Measurements from ENCODE around the gene TSPAN4. TPM values are rescaled to one million over a fixed set of nuclear protein-coding genes. Genes with fewer than 3 reads are reported as not detected.

TSPAN4 gene
- total and polyA plus RNA-seq, 4 donors = 16.5 to 38.1 (median 30.4) TPM

DNA sequence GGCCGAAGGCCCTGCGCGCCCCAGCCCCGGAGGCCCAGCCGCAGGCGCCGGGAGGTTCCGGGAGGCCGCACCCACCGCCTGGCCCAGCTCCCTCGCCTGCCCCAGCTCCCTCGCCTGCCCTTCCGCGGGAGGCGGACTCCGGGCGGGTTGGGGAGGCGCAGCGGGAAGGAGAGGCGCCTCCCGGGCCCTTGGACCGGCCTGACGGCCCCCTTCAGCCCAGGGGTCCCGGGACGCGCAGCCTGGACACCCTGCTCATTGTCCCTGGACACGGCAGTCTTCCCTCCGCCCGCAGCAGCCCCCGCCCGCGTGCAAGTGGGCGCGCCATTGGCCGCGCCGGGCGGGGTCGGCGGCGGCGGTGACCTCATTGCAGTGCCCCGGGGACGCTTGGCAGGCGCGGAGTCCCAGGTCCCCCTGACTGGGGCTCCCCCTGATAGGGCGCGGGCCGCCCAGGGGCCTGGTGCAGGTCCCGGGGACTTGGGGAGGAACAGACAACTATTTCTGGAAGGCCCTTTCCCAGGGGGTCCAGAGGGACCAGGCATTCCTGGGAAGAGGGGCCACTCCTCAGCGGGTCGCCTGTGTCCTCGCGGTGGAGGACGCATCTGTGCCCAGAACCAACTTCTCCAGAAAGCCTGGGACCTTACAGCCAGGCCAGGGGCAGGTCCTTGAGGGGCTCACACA is 9.4 kb upstream of the TSPAN4 start:
- Histone ChIP-seq H3K27ac (ENCODE audit: low read depth in 1 of 2, low read length in 2 of 2) (peak overlapping the region; percentile 90 to 99), H3K36me3 (ENCODE audit: control insufficient read depth in 4 of 4, insufficient read depth in 3 of 4, low read depth in 1 of 4, low read length in 3 of 4) (peaks cover 0 to 13% (median 8%) of the 10 kb centered on the region in 4 donors), H3K9me3 (ENCODE audit: control insufficient read depth in 4 of 4, low read length in 3 of 4) (no peaks in the 10 kb centered on the region), H3K27me3 (ENCODE audit: control insufficient read depth in 4 of 4, insufficient read depth in 4 of 4, low read length in 3 of 4) (no peaks in the 10 kb centered on the region), H3K9ac (ENCODE audit: low read depth in 1 of 2, low read length in 2 of 2) (peak overlapping the region in 1 of 2 donors; percentile 32), H3K4me1 (ENCODE audit: control insufficient read depth in 4 of 4, insufficient read depth in 4 of 4, low read length in 3 of 4) (peaks cover 44 to 77% (median 57%) of the 10 kb centered on the region in 4 donors), H3K4me3 (ENCODE audit: low read depth in 1 of 3, low read length in 3 of 3) (peak overlapping the region; percentile 28 to 85 (median 57))
- DNase-seq (ENCODE audit: low spot score) = peak; percentile 65
- 1% methylated on average over 55 of the region's 55 CpGs for WGBS
- TF ChIP-seq, protein P1, sequence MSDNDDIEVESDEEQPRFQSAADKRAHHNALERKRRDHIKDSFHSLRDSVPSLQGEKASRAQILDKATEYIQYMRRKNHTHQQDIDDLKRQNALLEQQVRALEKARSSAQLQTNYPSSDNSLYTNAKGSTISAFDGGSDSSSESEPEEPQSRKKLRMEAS (IDR thresholded peaks at IDR 0.05) = no peak
- TF ChIP-seq TAF1 (conservative IDR thresholded peaks at IDR 0.05) = no peak
- TF ChIP-seq JUND (IDR thresholded peaks at IDR 0.05) = no peak
- TF ChIP-seq, protein P2, sequence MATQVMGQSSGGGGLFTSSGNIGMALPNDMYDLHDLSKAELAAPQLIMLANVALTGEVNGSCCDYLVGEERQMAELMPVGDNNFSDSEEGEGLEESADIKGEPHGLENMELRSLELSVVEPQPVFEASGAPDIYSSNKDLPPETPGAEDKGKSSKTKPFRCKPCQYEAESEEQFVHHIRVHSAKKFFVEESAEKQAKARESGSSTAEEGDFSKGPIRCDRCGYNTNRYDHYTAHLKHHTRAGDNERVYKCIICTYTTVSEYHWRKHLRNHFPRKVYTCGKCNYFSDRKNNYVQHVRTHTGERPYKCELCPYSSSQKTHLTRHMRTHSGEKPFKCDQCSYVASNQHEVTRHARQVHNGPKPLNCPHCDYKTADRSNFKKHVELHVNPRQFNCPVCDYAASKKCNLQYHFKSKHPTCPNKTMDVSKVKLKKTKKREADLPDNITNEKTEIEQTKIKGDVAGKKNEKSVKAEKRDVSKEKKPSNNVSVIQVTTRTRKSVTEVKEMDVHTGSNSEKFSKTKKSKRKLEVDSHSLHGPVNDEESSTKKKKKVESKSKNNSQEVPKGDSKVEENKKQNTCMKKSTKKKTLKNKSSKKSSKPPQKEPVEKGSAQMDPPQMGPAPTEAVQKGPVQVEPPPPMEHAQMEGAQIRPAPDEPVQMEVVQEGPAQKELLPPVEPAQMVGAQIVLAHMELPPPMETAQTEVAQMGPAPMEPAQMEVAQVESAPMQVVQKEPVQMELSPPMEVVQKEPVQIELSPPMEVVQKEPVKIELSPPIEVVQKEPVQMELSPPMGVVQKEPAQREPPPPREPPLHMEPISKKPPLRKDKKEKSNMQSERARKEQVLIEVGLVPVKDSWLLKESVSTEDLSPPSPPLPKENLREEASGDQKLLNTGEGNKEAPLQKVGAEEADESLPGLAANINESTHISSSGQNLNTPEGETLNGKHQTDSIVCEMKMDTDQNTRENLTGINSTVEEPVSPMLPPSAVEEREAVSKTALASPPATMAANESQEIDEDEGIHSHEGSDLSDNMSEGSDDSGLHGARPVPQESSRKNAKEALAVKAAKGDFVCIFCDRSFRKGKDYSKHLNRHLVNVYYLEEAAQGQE (IDR thresholded peaks at IDR 0.05) = no peak
- TF ChIP-seq RAD21 (IDR thresholded peaks at IDR 0.05) = no peak
- TF ChIP-seq, protein P3, sequence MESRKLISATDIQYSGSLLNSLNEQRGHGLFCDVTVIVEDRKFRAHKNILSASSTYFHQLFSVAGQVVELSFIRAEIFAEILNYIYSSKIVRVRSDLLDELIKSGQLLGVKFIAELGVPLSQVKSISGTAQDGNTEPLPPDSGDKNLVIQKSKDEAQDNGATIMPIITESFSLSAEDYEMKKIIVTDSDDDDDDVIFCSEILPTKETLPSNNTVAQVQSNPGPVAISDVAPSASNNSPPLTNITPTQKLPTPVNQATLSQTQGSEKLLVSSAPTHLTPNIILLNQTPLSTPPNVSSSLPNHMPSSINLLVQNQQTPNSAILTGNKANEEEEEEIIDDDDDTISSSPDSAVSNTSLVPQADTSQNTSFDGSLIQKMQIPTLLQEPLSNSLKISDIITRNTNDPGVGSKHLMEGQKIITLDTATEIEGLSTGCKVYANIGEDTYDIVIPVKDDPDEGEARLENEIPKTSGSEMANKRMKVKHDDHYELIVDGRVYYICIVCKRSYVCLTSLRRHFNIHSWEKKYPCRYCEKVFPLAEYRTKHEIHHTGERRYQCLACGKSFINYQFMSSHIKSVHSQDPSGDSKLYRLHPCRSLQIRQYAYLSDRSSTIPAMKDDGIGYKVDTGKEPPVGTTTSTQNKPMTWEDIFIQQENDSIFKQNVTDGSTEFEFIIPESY (IDR thresholded peaks at IDR 0.05) = no peak
- no peak for TF ChIP-seq HNF4G (IDR thresholded peaks at IDR 0.05)

DNA sequence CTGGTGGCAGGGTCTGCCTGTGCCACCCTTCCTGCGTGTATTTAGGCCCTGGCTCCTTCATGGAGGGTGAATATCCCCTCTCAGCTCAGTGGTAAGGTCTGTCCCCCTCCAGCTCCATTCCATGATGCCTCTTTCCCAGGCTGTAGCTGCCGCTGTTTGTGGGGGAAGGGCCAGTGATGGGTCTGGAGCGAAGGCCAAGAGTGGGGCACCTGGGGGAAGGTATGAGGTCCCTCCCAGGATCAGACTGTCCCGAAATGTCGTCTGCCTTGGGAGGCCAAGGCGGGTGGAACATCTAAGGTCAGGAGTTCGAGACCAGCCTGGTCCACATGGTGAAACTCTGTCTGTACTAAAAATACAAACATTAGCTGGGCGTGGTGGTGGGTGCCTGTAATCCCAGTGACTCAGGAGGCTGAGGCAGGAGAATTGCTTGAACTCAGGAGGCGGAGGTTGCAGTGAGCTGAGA is 8.8 kb upstream of the TSPAN4 start:
- Histone ChIP-seq H3K4me1 (ENCODE audit: control insufficient read depth in 4 of 4, insufficient read depth in 4 of 4, low read length in 3 of 4) (peaks cover 40 to 75% (median 56%) of the 10 kb centered on the region in 4 donors), H3K27me3 (ENCODE audit: control insufficient read depth in 4 of 4, insufficient read depth in 4 of 4, low read length in 3 of 4) (no peaks in the 10 kb centered on the region), H3K36me3 (ENCODE audit: control insufficient read depth in 4 of 4, insufficient read depth in 3 of 4, low read depth in 1 of 4, low read length in 3 of 4) (peaks cover 0 to 17% (median 10%) of the 10 kb centered on the region in 4 donors), H3K4me3 (ENCODE audit: low read depth in 1 of 3, low read length in 3 of 3) (peak overlapping the region in 1 of 3 donors; percentile 85), H3K9me3 (ENCODE audit: control insufficient read depth in 4 of 4, low read length in 3 of 4) (no peaks in the 10 kb centered on the region), H3K27ac (ENCODE audit: low read depth in 1 of 2, low read length in 2 of 2) (peak overlapping the region; percentile 90 to 99), H3K9ac (ENCODE audit: low read depth in 1 of 2, low read length in 2 of 2) (no peak overlapping the region)
- no peak for TF ChIP-seq RXRA (IDR thresholded peaks at IDR 0.05)
- no peak for TF ChIP-seq YY1 (IDR thresholded peaks at IDR 0.05)
- TF ChIP-seq, protein P2 (IDR thresholded peaks at IDR 0.05) = no peak
- TF ChIP-seq, protein P4, sequence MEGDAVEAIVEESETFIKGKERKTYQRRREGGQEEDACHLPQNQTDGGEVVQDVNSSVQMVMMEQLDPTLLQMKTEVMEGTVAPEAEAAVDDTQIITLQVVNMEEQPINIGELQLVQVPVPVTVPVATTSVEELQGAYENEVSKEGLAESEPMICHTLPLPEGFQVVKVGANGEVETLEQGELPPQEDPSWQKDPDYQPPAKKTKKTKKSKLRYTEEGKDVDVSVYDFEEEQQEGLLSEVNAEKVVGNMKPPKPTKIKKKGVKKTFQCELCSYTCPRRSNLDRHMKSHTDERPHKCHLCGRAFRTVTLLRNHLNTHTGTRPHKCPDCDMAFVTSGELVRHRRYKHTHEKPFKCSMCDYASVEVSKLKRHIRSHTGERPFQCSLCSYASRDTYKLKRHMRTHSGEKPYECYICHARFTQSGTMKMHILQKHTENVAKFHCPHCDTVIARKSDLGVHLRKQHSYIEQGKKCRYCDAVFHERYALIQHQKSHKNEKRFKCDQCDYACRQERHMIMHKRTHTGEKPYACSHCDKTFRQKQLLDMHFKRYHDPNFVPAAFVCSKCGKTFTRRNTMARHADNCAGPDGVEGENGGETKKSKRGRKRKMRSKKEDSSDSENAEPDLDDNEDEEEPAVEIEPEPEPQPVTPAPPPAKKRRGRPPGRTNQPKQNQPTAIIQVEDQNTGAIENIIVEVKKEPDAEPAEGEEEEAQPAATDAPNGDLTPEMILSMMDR (IDR thresholded peaks at IDR 0.05; ENCODE audit: low read depth, low read length, missing input control) = no peak
- no peak for TF ChIP-seq FOXA1 (IDR thresholded peaks at IDR 0.05)
- 35% methylated on average over 9 of the region's 9 CpGs for WGBS
- DNase-seq (ENCODE audit: low spot score) = no peak
